Measurements from ENCODE around the gene FBXO21. TPM values are rescaled to one million over a fixed set of nuclear protein-coding genes. Genes with fewer than 3 reads are reported as not detected.

The FBXO21 gene
- total and polyA plus RNA-seq, 8 donors, result 7.4 to 494 (median 32.2) TPM

GRCh38 chr12:117209626-117210025 lies 19.4 kb upstream of the FBXO21 start:
- H3K9me3 ChIP-seq, result no peaks in the 10 kb centered on the region
- H3K27ac ChIP-seq, result no peak overlapping the region
- TF ChIP-seq EP300 (IDR thresholded peaks at IDR 0.05) (no peak), POLR2AphosphoS5 (IDR thresholded peaks at IDR 0.05) (no peak)
- no peak overlapping the region for H3K4me3 ChIP-seq
- no peak for DNase-seq
- H3K4me1 ChIP-seq, result no peaks in the 10 kb centered on the region
- H3K36me3 ChIP-seq, result no peaks in the 10 kb centered on the region
- H3K27me3 ChIP-seq, result peaks cover 0 to 47% (median 5%) of the 10 kb centered on the region in 3 donors
- intact Hi-C loops (cut with DNase I; ENCODE audit: low total_unique reads), result loop anchor here (5.0 kb wide), 1 partner anchor 628 kb away; no protein-coding TSS in a partner anchor
- WGBS, 5 donors, result 65 to 89% (median 66%) methylated on average over 3 of the region's 3 CpGs

- Histone ChIP-seq H3K4me1 (no peaks in the 10 kb centered on the region), H3K27ac (no peak overlapping the region), H3K9me3 (no peaks in the 10 kb centered on the region), H3K27me3 (peaks cover 0 to 47% (median 5%) of the 10 kb centered on the region in 3 donors), H3K36me3 (no peaks in the 10 kb centered on the region), H3K4me3 (no peak overlapping the region)
- WGBS, 5 donors, result 76 to 83% (median 81%) methylated on average over 13 of the region's 13 CpGs
- TF ChIP-seq CTCF (IDR thresholded peaks at IDR 0.05), result no peak
- no peak for TF ChIP-seq EP300 (IDR thresholded peaks at IDR 0.05)
- no peak for TF ChIP-seq POLR2AphosphoS5 (IDR thresholded peaks at IDR 0.05)
- TF ChIP-seq POLR2A (IDR thresholded peaks at IDR 0.05), result no peak
- intact Hi-C loops (cut with DNase I; ENCODE audit: low total_unique reads), result no loop called here
- no peak for DNase-seq
Observed at GRCh38 chr12:117208811-117209455, 18.7 kb upstream of the FBXO21 start.

- WGBS, 5 donors, result 68 to 76% (median 72%) methylated on average over 9 to 16 of the region's 16 CpGs
- H3K9me3 ChIP-seq, result no peaks in the 10 kb centered on the region
Observed at GRCh38 chr12:117208206-117208605, 17.9 kb upstream of the FBXO21 start.

GRCh38 chr12:117207675-117208074 lies 17.4 kb upstream of the FBXO21 start:
- no peaks in the 10 kb centered on the region for H3K36me3 ChIP-seq
- no peaks in the 10 kb centered on the region for H3K4me1 ChIP-seq
- H3K27ac ChIP-seq, result no peak overlapping the region
- no peak for TF ChIP-seq EP300 (IDR thresholded peaks at IDR 0.05)
- TF ChIP-seq CTCF (IDR thresholded peaks at IDR 0.05), result no peak
- no peak for TF ChIP-seq POLR2A (IDR thresholded peaks at IDR 0.05)
- TF ChIP-seq POLR2AphosphoS5 (IDR thresholded peaks at IDR 0.05), result no peak
- no peak overlapping the region for H3K4me3 ChIP-seq
- intact Hi-C loops (cut with DNase I; ENCODE audit: low total_unique reads), result no loop called here
- no peak for DNase-seq
- no peaks in the 10 kb centered on the region for H3K9me3 ChIP-seq
- H3K27me3 ChIP-seq, result peaks cover 0 to 49% (median 5%) of the 10 kb centered on the region in 3 donors
- 43 to 60% (median 55%) methylated on average over 2 of the region's 2 CpGs for WGBS, 5 donors

More at GRCh38 chr12:117208206-117208605, 17.9 kb upstream of the FBXO21 start:
- no peak overlapping the region for H3K27ac ChIP-seq
- intact Hi-C loops (cut with DNase I; ENCODE audit: low total_unique reads), result no loop called here
- TF ChIP-seq EP300 (IDR thresholded peaks at IDR 0.05) (no peak), POLR2A (IDR thresholded peaks at IDR 0.05) (no peak), POLR2AphosphoS5 (IDR thresholded peaks at IDR 0.05) (no peak), CTCF (IDR thresholded peaks at IDR 0.05) (no peak)
- H3K27me3 ChIP-seq, result peaks cover 0 to 47% (median 5%) of the 10 kb centered on the region in 3 donors
- no peaks in the 10 kb centered on the region for H3K36me3 ChIP-seq
- no peaks in the 10 kb centered on the region for H3K4me1 ChIP-seq
- no peak overlapping the region for H3K4me3 ChIP-seq
- no peak for DNase-seq

GRCh38 chr12:117202556-117202955 lies 12.3 kb upstream of the FBXO21 start:
- H3K4me3 ChIP-seq, result no peak overlapping the region
- no peaks in the 10 kb centered on the region for H3K4me1 ChIP-seq
- H3K27me3 ChIP-seq, result peaks cover 0 to 29% (median 0%) of the 10 kb centered on the region in 3 donors
- DNase-seq, result no peak
- TF ChIP-seq EP300 (IDR thresholded peaks at IDR 0.05), result no peak
- no peak for TF ChIP-seq POLR2AphosphoS5 (IDR thresholded peaks at IDR 0.05)
- TF ChIP-seq CTCF (IDR thresholded peaks at IDR 0.05), result no peak
- TF ChIP-seq POLR2A (IDR thresholded peaks at IDR 0.05), result no peak
- H3K36me3 ChIP-seq, result no peaks in the 10 kb centered on the region
- 76 to 89% (median 82%) methylated on average over 9 of the region's 9 CpGs for WGBS, 5 donors
- intact Hi-C loops (cut with DNase I; ENCODE audit: low total_unique reads), result no loop called here
- no peaks in the 10 kb centered on the region for H3K9me3 ChIP-seq
- no peak overlapping the region for H3K27ac ChIP-seq

All from stomach (tissue), 9 donors.